GM12874 (cell line): ENCODE results near the gene CPSF3.

ENCODE experiments used
- CTCF ChIP-seq: IDR thresholded peaks from 2 replicates; pipeline ENCODE4 v1.5.1; 2011; ENCODE audit warnings: low read depth, mild to moderate bottlenecking, control low read depth, low read length, moderate library complexity; ENCODE audit not compliant: insufficient read depth

The CPSF3 gene

GRCh38 chr2:9441556-9441955 is 18.1 kb downstream of the CPSF3 start:
- no peak for TF ChIP-seq CTCF

- TF ChIP-seq CTCF, result no peak
Observed at GRCh38 chr2:9443526-9443925, 20.1 kb downstream of the CPSF3 start.

GRCh38 chr2:9445089-9445488 is 21.6 kb downstream of the CPSF3 start:
- no peak for TF ChIP-seq CTCF

- no peak for TF ChIP-seq CTCF
Observed at GRCh38 chr2:9451231-9451630, 27.8 kb downstream of the CPSF3 start.

GRCh38 chr2:9460441-9461017 is 37.1 kb downstream of the CPSF3 start:
- no peak for TF ChIP-seq CTCF

GRCh38 chr2:9461079-9461478 is 37.6 kb downstream of the CPSF3 start:
- TF ChIP-seq CTCF, result no peak

GRCh38 chr2:9462313-9462712 is 38.9 kb downstream of the CPSF3 start:
- no peak for TF ChIP-seq CTCF
